Thoracic aorta (tissue), 2 donors: ENCODE data around the gene HPSE2. TPM values are rescaled to one million over a fixed set of nuclear protein-coding genes. Genes with fewer than 3 reads are reported as not detected.
A peak's percentile ranks its signal among the peaks of the same experiment; 100 is the strongest.

Experiments used
- ATAC-seq: fragments of 150-250 bp; one replicate; pipeline ENCODE4 v1.8.0; 2017; ENCODE audit warnings: low read depth; ENCODE audit not compliant: insufficient number of reproducible peaks, low FRiP score
- DNase-seq: peaks from one replicate; pipeline ENCODE4 v3.0.0-alpha.2; 2020; ENCODE audit warnings: low spot score
- H3K27ac ChIP-seq, 2 donors: fragments of 200-600 bp; sonication (generic); 1 replicate in 1 of 2; 2 replicates in 1 of 2; pipeline ENCODE4 v1.5.1; 2016; ENCODE audit warnings: mild to moderate bottlenecking in 2 of 2, moderate library complexity in 2 of 2
- H3K27me3 ChIP-seq: fragments of 200-600 bp; sonication (generic); replicated peaks from 2 replicates; pipeline ENCODE4 v1.6.0; 2016; ENCODE audit warnings: mild to moderate bottlenecking; ENCODE audit not compliant: insufficient read depth
- H3K36me3 ChIP-seq: fragments of 200-600 bp; sonication (generic); one replicate; pipeline ENCODE4 v1.5.1; 2016
- H3K4me1 ChIP-seq, 2 donors: fragments of 200-600 bp; sonication (generic); 1 replicate in 1 of 2; 2 replicates in 1 of 2; pipeline versions ENCODE4 v1.5.1 to v1.6.0; 2016; ENCODE audit warnings: low read depth in 2 of 2, mild to moderate bottlenecking in 1 of 2; ENCODE audit not compliant: control insufficient read depth in 1 of 2
- H3K4me3 ChIP-seq: fragments of 200-600 bp; sonication (generic); 2 replicates; pipeline ENCODE4 v1.5.1; 2016; ENCODE audit warnings: mild to moderate bottlenecking
- H3K9me3 ChIP-seq: fragments of 200-600 bp; sonication (generic); 2 replicates; pipeline ENCODE4 v1.5.1; 2016
- total RNA-seq, 2 donors: library from RNA; depleted of rRNA; stranded (reverse); fragments of >200 nt; gene quantifications; one replicate each; pipeline versions ENCODE4 v1.1.0 to v1.2.3, GENCODE V29; 2016
- TF ChIP-seq, protein P1 (sequence below): fragments of 200-600 bp; sonication (generic); IDR thresholded peaks from one replicate; pipeline ENCODE4 v1.5.1; 2019; ENCODE audit warnings: antibody characterized with exemption

The HPSE2 gene
- total RNA-seq, 2 donors from 2014 or later = 1.1 to 1.8 TPM

DNA sequence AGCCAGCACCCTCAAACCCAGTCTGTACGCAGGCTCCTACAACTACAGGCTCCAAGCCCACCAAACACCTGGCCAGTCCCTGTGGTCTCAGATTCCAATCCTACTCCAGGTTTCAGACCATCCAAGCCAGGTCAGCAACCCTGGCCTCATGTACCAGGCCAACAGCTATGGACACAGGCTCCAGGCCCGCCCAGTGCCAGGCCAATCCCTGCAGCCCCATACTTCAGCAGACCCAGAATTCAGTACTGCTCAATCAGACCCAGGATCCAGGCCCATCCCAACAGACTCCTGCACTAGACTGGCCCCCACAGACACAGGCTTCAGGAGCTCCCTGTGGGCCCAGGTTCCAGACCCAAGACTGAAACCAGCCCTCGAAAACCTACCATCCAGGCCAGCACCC is 32.3 kb downstream of the HPSE2 start:
- ATAC-seq (no peak), DNase-seq (no peak)
- H3K27ac ChIP-seq = no peak overlapping the region
- no peaks in the 10 kb centered on the region for H3K4me1 ChIP-seq
- no peak overlapping the region for H3K4me3 ChIP-seq
- TF ChIP-seq, protein P1, sequence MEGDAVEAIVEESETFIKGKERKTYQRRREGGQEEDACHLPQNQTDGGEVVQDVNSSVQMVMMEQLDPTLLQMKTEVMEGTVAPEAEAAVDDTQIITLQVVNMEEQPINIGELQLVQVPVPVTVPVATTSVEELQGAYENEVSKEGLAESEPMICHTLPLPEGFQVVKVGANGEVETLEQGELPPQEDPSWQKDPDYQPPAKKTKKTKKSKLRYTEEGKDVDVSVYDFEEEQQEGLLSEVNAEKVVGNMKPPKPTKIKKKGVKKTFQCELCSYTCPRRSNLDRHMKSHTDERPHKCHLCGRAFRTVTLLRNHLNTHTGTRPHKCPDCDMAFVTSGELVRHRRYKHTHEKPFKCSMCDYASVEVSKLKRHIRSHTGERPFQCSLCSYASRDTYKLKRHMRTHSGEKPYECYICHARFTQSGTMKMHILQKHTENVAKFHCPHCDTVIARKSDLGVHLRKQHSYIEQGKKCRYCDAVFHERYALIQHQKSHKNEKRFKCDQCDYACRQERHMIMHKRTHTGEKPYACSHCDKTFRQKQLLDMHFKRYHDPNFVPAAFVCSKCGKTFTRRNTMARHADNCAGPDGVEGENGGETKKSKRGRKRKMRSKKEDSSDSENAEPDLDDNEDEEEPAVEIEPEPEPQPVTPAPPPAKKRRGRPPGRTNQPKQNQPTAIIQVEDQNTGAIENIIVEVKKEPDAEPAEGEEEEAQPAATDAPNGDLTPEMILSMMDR = no peak
- no peaks in the 10 kb centered on the region for H3K36me3 ChIP-seq
- no peaks in the 10 kb centered on the region for H3K27me3 ChIP-seq
- H3K9me3 ChIP-seq = no peaks in the 10 kb centered on the region

DNA sequence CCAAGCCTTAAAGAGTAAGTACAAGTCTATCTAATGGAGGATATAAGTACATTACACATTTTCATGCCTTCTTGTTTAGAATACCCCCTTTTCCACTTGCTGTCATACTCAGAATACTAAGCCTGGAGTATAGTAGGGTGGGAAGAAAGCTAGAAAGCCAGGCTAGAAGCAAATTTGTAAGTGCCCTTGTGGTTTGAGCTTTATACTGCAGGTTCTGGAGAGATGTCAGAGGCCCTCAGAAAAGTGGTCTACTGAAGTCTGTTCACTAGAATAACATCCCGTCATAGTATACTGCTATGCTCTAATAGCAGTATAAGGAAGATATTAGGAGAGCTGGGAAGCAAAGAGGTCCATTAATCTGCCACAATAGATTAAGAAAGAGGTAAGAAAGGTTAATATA is 62.7 kb downstream of the HPSE2 start:
- Histone ChIP-seq H3K9me3 (no peaks in the 10 kb centered on the region), H3K27me3 (no peaks in the 10 kb centered on the region), H3K4me3 (no peak overlapping the region), H3K36me3 (no peaks in the 10 kb centered on the region), H3K27ac (no peak overlapping the region), H3K4me1 (no peaks in the 10 kb centered on the region)
- ATAC-seq = no peak
- DNase-seq = no peak
- TF ChIP-seq, protein P1 = no peak

- DNase-seq = no peak
- TF ChIP-seq, protein P1 = peak; percentile 61
- Histone ChIP-seq H3K27ac (no peak overlapping the region), H3K4me3 (no peak overlapping the region), H3K27me3 (no peaks in the 10 kb centered on the region), H3K4me1 (no peaks in the 10 kb centered on the region), H3K9me3 (no peaks in the 10 kb centered on the region), H3K36me3 (no peaks in the 10 kb centered on the region)
- ATAC-seq = no peak
Observed at GRCh38 chr10:99172128-99172738, 63.4 kb downstream of the HPSE2 start.

DNA sequence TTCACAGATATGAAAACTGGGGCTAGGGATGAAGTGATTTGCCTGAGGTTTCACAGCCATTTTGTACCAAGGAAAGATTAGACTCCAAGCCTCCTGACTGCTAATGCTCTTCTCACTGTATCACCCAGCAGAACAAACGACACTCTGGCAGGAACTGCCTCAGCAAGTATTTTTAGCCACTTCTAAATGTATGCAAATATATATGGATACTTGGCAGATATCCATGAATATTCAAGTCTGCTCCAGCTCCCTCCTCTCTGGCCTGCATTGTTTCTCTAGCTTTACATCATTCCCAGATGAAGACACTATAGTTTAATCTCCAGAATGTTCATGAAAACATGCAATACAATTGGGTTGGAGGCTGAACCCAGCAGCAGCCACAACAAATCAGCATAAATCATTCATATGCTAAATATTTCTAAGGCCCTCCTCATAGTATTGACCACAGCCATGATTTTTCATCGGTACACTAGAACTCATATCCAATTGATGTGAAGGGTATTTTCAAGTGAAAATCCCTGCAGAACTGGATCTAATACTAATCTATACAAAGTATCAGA is 65.5 kb downstream of the HPSE2 start:
- no peaks in the 10 kb centered on the region for H3K9me3 ChIP-seq
- H3K36me3 ChIP-seq = no peaks in the 10 kb centered on the region
- DNase-seq (no peak), ATAC-seq (no peak)
- no peak overlapping the region for H3K27ac ChIP-seq
- no peaks in the 10 kb centered on the region for H3K4me1 ChIP-seq
- TF ChIP-seq, protein P1 = no peak
- no peaks in the 10 kb centered on the region for H3K27me3 ChIP-seq
- no peak overlapping the region for H3K4me3 ChIP-seq

DNA sequence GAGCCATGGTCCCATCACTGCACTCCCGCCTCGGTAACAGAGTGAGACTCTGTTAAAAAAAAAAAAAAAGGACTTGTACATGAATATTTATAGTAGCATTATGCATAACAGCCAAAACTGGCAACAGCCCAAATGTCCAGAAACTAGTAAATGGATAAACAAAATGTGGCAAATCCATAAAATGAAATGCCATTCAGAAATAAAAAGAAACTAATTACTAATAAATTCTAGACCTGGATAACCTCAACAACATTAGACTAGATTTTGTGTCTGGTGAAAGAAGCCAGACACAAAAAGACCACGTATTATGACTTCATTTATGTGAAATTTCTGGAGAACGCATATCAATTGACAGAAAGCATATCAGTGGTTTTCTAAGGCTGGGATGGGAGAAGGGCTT is 74.5 kb downstream of the HPSE2 start:
- Histone ChIP-seq H3K4me1 (no peaks in the 10 kb centered on the region), H3K9me3 (no peaks in the 10 kb centered on the region), H3K4me3 (no peak overlapping the region), H3K27me3 (no peaks in the 10 kb centered on the region), H3K27ac (no peak overlapping the region), H3K36me3 (no peaks in the 10 kb centered on the region)
- ATAC-seq (no peak), DNase-seq (no peak)
- TF ChIP-seq, protein P1 = no peak
